Endothelial cell of umbilical vein (primary cell): ENCODE results near the gene CD160.

ENCODE experiments used
- CTCF ChIP-seq, 2 donors: IDR thresholded peaks; 1 replicate in 1 of 2; 2 replicates in 1 of 2; pipeline ENCODE4 v1.5.1; 2011; ENCODE audit warnings: low read length in 2 of 2, mild to moderate bottlenecking in 2 of 2, moderate library complexity in 2 of 2, control low read depth in 1 of 2, inconsistent platforms in 1 of 2, low read depth in 1 of 2; ENCODE audit not compliant: insufficient read depth in 1 of 2; ENCODE audit errors: extremely low read depth in 1 of 2
- POLR2AphosphoS5 ChIP-seq: IDR thresholded peaks from 2 replicates; pipeline ENCODE4 v1.6.1; 2012; ENCODE audit warnings: low read depth, mild to moderate bottlenecking, control low read depth, low read length, moderate library complexity; ENCODE audit not compliant: insufficient read depth

GRCh38 chr1:145720878-145721671 lies 1.8 kb downstream of the CD160 start:
- TF ChIP-seq POLR2AphosphoS5 (no peak), CTCF (IDR thresholded peaks at IDR 0.05; ENCODE audit: extremely low read depth in 1 of 2, insufficient read depth in 1 of 2, low read depth in 1 of 2, low read length in 2 of 2) (peak; percentile 91 to 94)
